MM.1S (cell line): Measurements from ENCODE around the gene ZNF205.

Experiments used
- DNase-seq: peaks from one replicate; pipeline ENCODE4 v3.0.0-alpha.2; 2015
- H2AFZ ChIP-seq: fragments of 300-600 bp; sonication (generic); 2 replicates; pipeline ENCODE4 v1.6.0; 2016; ENCODE audit warnings: antibody characterized with exemption, low read length
- H3F3A ChIP-seq: fragments of 300-600 bp; sonication (generic); 2 replicates; pipeline ENCODE4 v1.6.1; 2016; ENCODE audit warnings: mild to moderate bottlenecking, antibody characterized with exemption, low read length, moderate library complexity, mixed read lengths; ENCODE audit not compliant: insufficient read depth
- H3K27ac ChIP-seq: fragments of 300-600 bp; sonication (generic); 2 replicates; pipeline ENCODE4 v1.5.1; 2016; ENCODE audit warnings: mild to moderate bottlenecking, low read length
- H3K27me3 ChIP-seq: fragments of 300-600 bp; sonication (generic); replicated peaks from 2 replicates; pipeline ENCODE4 v1.6.0; 2016; ENCODE audit warnings: low read length; ENCODE audit not compliant: insufficient read depth
- H3K36me3 ChIP-seq: fragments of 300-600 bp; sonication (generic); replicated peaks from 2 replicates; pipeline ENCODE4 v1.6.1; 2016; ENCODE audit warnings: mild to moderate bottlenecking, low read length, mixed read lengths; ENCODE audit not compliant: insufficient read depth
- H3K4me1 ChIP-seq: fragments of 300-600 bp; sonication (generic); 2 replicates; pipeline ENCODE4 v1.6.1; 2016; ENCODE audit warnings: low read length, mixed read lengths
- H3K4me2 ChIP-seq: fragments of 300-600 bp; sonication (generic); 2 replicates; pipeline ENCODE4 v1.6.0; 2016; ENCODE audit warnings: low read depth, low read length
- H3K4me3 ChIP-seq: fragments of 300-600 bp; sonication (generic); 2 replicates; pipeline ENCODE4 v1.5.1; 2016; ENCODE audit warnings: low read length, mixed read lengths
- H3K79me2 ChIP-seq: fragments of 300-600 bp; sonication (generic); 2 replicates; pipeline ENCODE4 v1.6.1; 2016; ENCODE audit warnings: mixed run types, low read length, mixed read lengths
- H3K9ac ChIP-seq: fragments of 300-600 bp; sonication (generic); 2 replicates; pipeline ENCODE4 v1.6.1; 2016; ENCODE audit warnings: low read length, mixed read lengths
- H3K9me2 ChIP-seq: fragments of 300-600 bp; sonication (generic); replicated peaks from 2 replicates; pipeline ENCODE4 v1.6.1; 2016; ENCODE audit warnings: mild to moderate bottlenecking, low read length, mixed read lengths; ENCODE audit not compliant: insufficient read depth
- H3K9me3 ChIP-seq: fragments of 300-600 bp; sonication (generic); replicated peaks from 2 replicates; pipeline ENCODE4 v1.6.1; 2016; ENCODE audit warnings: mild to moderate bottlenecking, low read length, mixed read lengths; ENCODE audit not compliant: insufficient read depth
- H4K20me1 ChIP-seq: fragments of 300-600 bp; sonication (generic); 2 replicates; pipeline ENCODE4 v1.6.1; 2016; ENCODE audit warnings: mild to moderate bottlenecking, low read length, moderate library complexity, mixed read lengths; ENCODE audit not compliant: insufficient read depth
- EZH2 ChIP-seq: fragments of 300-600 bp; sonication (generic); optimal IDR thresholded peaks from 2 replicates; pipeline ENCODE3; 2017; ENCODE audit warnings: low read depth, mild to moderate bottlenecking, antibody characterized with exemption, low read length, mixed read lengths
- EZH2phosphoT487 ChIP-seq: fragments of 300-600 bp; sonication (generic); IDR thresholded peaks from 2 replicates; pipeline ENCODE4 v1.6.1; 2018; ENCODE audit warnings: antibody characterized with exemption, low read length
- TF ChIP-seq, protein P1 (sequence below): fragments of 300-600 bp; sonication (generic); IDR thresholded peaks from 2 replicates; pipeline ENCODE4 v1.5.1; 2016; ENCODE audit warnings: antibody characterized with exemption, low read length, mixed read lengths

The ZNF205 gene

DNA sequence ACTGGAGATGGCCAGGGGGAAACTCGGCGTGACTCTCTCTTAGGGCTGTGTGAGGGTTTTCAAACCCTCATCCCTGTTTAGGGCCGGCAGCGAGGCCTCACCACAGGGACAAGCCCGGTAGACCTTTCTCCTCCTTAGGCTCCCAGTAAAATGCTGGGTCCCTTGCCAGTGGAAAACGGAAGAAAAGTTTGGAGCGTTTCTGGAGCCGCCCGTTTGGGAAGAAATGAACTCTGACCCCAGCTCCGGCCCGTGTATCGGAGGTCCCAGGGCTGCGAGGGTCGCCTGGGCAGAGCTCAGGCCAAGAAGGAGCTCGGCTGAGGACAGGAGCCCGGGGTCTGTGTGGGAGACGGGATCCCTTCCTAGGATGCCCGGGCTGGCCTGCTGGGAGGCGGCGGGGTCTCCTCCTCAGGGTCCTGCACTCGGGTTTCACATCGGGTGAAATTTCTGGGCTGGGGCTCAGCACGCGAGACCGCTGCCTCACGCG is 45.7 kb downstream of the ZNF205 start:
- H3K79me2 ChIP-seq: no peaks in the 10 kb centered on the region
- H2AFZ ChIP-seq: peak overlapping the region; percentile 33

DNA sequence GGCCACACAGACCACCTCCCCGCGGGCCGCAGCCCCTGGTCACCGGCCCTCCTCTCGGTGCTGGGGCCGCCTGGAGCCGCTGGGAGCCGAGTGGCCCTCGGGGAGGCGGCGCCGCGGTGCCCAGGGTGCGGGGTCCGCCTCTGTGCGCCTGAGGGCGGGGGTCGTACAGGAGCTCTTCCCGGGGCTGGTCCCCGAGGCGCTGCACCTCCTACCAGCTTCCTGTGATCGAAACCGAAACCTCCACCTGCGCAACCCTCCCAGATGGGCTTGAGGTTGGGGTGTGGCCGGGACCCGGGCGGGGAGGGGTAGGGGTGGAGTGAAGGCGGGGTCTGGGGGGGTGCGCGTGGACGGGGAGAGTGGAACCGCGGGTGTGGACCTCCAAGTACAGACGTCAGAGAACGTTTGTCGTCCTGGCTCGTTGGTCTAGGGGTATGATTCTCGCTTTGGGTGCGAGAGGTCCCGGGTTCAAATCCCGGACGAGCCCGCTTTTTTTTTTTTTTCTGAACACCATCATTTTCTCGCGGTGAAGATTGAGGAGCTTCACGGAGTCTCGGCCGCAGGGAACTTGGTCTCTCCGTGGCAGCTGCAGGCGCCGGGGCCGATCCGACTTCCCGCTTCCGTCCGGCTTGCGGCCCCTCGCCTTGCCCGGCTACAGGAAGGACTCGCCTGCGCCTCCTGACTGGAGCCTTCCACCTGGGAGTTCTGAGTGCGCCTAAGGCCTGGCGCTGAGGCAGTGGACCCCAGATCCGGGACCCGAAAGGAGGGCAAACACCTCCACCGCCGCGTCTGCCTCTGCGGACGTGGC is 46.3 kb downstream of the ZNF205 start:
- H3K4me3 ChIP-seq: peak overlapping the region; percentile 97
- H2AFZ ChIP-seq: peak overlapping the region; percentile 93
- H3K9ac ChIP-seq: peak overlapping the region; percentile 95
- DNase-seq: peak; percentile 86
- TF ChIP-seq EZH2phosphoT487 (no peak), EZH2 (no peak)
- TF ChIP-seq, protein P1, sequence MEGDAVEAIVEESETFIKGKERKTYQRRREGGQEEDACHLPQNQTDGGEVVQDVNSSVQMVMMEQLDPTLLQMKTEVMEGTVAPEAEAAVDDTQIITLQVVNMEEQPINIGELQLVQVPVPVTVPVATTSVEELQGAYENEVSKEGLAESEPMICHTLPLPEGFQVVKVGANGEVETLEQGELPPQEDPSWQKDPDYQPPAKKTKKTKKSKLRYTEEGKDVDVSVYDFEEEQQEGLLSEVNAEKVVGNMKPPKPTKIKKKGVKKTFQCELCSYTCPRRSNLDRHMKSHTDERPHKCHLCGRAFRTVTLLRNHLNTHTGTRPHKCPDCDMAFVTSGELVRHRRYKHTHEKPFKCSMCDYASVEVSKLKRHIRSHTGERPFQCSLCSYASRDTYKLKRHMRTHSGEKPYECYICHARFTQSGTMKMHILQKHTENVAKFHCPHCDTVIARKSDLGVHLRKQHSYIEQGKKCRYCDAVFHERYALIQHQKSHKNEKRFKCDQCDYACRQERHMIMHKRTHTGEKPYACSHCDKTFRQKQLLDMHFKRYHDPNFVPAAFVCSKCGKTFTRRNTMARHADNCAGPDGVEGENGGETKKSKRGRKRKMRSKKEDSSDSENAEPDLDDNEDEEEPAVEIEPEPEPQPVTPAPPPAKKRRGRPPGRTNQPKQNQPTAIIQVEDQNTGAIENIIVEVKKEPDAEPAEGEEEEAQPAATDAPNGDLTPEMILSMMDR: no peak
- no peaks in the 10 kb centered on the region for H3K36me3 ChIP-seq
- peak overlapping the region; percentile 82 for H3K27ac ChIP-seq
- peak overlapping the region; percentile 99 for H3K4me2 ChIP-seq
- no peaks in the 10 kb centered on the region for H3K79me2 ChIP-seq
- no peaks in the 10 kb centered on the region for H3K9me3 ChIP-seq
- H3K9me2 ChIP-seq: no peaks in the 10 kb centered on the region
- no peaks in the 10 kb centered on the region for H4K20me1 ChIP-seq
- peaks cover 15% of the 10 kb centered on the region for H3K4me1 ChIP-seq
- peaks cover 28% of the 10 kb centered on the region for H3F3A ChIP-seq
- peaks cover 16% of the 10 kb centered on the region for H3K27me3 ChIP-seq

More for the DNA sequence above, 45.7 kb downstream of the ZNF205 start:
- Histone ChIP-seq H3F3A (peaks cover 28% of the 10 kb centered on the region), H3K9me2 (no peaks in the 10 kb centered on the region), H3K27ac (peak overlapping the region; percentile 21; the same call in 1 of the 2 replicates), H3K9ac (peak overlapping the region; percentile 71), H3K4me1 (peaks cover 15% of the 10 kb centered on the region), H3K4me2 (peak overlapping the region; percentile 98), H3K4me3 (peak overlapping the region; percentile 97), H3K36me3 (no peaks in the 10 kb centered on the region), H3K9me3 (no peaks in the 10 kb centered on the region), H4K20me1 (no peaks in the 10 kb centered on the region), H3K27me3 (peaks cover 13% of the 10 kb centered on the region; the same call in 1 of the 2 replicates)
- TF ChIP-seq EZH2: no peak
- TF ChIP-seq, protein P1: no peak
- TF ChIP-seq EZH2phosphoT487: no peak
- no peak for DNase-seq

DNA sequence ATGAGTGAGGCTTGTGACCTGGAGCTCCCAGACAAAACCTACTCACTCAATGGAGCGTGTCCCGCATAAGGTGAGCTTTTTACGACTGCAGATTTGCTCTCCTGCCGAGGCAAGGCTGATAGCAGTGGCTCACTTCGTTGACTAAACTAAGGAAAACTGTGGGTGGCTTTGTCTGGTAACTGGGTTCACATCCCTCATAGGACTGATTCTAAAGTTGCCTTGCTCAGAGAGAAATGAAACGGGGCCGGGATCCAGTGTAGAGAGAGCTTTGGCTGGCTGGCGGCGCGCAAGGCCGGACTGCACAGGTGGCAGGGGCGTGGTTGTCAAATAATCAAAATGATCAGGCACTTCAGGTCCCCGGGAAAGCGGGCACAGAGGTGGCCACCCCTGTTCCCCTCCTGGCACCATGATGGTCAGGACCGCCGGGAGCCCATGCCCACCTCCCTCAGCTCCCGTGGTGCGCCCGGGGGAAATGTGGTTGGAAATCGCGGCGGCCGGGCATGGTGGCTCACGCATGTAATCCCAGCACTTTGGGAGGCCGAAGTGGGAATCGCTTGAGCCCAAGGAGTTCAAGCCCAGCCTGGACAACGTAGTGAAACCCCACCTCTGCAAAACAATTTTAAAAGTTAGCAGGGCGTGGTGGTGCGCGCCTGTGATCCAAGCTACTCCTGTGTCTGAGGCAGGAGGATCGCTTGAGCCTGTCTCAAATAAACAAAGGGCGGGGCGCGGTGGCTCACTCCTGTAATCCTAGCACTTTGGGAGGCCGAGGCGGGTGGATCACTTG is 49.0 kb downstream of the ZNF205 start:
- Histone ChIP-seq H3K36me3 (no peaks in the 10 kb centered on the region), H3K27me3 (peaks cover 31% of the 10 kb centered on the region), H4K20me1 (no peaks in the 10 kb centered on the region), H3K4me3 (no peak overlapping the region), H3F3A (peaks cover 23% of the 10 kb centered on the region), H3K79me2 (no peaks in the 10 kb centered on the region), H3K9me2 (no peaks in the 10 kb centered on the region), H2AFZ (no peak overlapping the region), H3K27ac (no peak overlapping the region), H3K9me3 (no peaks in the 10 kb centered on the region), H3K9ac (no peak overlapping the region), H3K4me2 (no peak overlapping the region), H3K4me1 (peaks cover 15% of the 10 kb centered on the region)
- no peak for DNase-seq
- TF ChIP-seq, protein P1: no peak
- TF ChIP-seq EZH2phosphoT487 (no peak), EZH2 (no peak)
